GM19455 (cell line): ENCODE data around the gene FZD10.

Experiments
- ATAC-seq: cut with Tn5 transposase; IDR thresholded peaks from one replicate; pipeline ENCODE4 v1.9.1; 2021; ENCODE audit not compliant: unreplicated experiment

The FZD10 gene

DNA sequence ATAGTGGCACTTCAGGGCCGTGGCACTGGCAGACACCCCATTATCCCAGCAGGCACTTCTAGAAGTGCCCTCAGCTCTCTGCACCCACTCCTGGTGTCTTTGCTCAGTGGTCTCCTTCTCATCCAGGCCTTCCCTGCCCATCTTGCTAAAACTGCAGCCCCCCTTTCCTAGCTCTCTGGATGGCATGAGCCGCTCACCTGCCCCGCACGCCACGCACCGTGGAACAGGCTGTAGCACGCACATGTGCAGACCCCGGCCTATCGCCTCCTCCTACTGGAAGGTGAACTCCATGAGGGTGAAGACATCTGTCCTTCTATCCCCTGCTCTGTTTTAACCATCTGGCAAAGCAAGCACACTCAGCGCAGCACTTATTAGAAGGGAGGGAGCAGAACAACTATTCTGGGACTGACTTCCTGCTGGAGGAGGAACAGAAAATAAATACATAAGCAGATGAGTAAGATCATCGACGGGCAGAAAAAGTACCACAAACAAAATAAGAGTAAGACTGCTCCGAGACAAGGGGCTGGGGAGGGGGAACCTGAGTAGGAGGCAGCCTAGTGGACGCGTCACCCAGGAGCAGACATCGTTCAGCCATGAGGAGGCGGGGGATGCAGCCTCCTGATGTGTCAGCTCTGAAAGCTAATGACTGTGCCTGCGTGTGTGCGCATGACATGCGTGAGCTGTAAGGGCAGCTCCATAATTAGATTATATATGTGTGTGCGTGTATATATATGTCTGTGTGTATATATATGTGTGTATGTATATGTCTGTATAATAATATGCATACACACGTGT is 7.8 kb upstream of the FZD10 start:
- ATAC-seq = no peak

DNA sequence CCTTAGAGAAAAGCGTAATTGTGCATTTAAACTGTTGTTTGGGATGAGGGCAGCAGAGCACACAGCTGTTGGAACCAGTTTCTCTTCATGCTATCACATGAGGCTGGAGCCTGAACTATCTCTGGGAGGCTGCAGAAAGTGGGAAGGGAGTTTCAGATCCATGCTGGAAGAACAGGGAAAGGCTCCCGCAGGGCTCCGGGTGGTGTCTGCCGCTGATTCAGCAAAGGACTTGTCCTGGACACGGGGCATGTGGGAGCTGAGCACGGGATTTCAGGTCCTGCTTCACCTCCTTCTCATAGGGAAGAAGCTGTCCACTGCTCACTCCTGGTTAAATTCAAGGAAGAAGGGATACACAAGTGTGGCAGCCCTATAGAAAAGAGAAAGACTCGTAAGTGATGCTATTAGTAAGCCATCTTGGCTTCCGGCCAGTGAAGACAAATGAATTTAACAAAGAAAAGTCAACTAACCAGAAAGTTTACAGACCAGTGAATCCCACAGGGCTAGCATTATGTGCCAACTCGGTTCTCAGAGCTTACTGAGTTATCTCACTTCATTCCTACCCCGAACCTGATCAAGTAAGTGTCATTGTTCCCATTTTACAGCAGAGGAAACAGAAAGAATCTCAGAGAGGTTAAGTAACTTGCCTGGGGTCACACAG is 6.7 kb upstream of the FZD10 start:
- ATAC-seq = no peak

DNA sequence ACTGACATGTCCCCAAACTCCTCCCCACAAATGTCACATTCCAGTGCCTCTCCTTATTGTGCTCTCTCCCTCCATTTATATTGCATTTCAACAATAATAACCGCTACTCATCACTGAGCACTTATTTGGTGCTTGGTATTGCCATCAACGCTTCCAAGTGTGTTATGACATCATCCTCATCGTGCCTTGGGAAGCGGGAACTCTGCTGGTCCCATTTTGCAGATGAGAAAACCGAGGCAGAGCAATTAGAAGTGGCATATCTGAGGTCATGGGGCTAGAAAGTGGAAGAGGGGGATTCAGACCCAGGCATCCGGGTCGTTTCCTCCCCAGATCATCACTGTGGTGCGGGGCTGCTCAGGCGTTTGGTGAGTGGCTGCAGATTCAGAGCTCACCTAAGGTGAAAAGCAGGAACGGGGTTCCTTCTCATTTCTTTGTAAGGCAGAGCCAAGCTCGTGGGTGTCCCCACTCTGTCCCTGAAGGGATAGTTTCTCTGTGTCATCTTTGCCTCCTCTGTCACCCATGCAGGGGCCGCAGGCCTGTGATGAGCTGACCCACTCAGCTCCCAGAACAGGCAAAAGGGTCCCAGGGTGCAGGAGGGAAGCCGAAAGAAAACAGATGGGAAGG is 5.5 kb upstream of the FZD10 start:
- no peak for ATAC-seq

DNA sequence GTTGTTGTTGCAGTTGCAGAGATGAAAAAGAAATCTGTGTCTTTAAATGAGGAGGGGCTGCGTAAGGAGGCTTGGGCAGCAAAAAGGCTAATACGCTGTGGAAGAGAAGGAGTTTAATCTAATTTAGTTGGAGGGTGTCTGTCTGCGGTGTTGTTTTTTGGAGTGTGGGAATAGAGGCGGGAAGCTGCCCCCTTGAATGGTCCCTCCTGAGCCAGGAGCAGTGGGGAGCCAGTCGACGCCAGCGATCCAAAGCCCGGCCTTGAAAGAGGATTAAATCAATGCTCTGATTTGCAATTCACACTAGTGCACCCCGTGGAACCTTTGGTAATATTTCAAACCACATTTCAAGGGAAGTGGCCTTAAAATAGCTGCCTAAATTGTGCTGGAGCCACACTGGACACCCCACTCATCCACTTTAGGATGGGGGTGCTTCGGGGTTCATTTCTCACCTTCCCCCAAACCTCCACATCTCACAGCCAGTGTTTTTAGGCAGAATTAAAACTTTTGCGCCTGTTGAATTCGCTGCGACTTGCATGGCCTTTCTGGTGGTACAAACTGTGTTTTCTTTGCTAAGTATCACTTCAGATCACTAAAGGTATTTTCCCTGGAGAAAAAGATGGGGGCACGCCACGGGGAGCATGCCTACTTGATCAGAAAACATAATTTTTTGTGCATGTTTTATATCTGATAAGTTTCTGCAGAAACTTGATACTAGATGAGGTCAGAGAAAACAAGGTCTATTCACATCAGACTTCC is 4.1 kb upstream of the FZD10 start:
- no peak for ATAC-seq

DNA sequence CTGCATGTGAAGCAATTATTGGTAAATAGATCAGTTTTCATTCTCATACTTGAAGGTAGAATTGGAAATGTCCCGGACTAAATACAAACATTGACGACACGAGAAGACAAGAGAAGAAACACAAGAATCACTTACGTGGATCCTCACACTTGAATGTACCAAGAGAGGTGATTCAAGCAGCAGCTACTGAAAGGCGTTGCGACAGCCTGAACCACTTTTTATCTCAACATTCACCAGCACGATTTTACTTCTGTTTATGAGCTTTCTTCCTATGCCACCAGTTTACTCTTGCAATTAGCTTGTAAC is 3.6 kb upstream of the FZD10 start:
- ATAC-seq = no peak

DNA sequence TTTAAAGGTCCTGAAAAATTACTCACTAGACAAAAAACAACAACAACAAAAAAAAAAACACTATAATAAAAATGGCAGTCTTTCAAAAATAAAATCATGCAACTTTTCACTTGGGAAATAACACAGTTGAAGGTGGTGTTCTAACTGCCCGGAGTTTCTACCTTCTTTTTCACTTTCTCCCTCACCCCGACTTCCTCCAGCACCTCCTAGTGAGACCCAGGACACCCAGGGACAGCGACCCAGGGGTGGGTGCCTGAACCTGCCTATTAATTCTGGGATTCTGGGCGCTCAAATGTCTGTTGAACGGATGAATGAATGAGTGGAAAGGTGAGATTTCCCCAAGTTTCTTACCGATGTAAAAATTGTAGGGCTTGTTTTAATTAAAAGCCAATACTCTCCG is 2.0 kb upstream of the FZD10 start:
- no peak for ATAC-seq

DNA sequence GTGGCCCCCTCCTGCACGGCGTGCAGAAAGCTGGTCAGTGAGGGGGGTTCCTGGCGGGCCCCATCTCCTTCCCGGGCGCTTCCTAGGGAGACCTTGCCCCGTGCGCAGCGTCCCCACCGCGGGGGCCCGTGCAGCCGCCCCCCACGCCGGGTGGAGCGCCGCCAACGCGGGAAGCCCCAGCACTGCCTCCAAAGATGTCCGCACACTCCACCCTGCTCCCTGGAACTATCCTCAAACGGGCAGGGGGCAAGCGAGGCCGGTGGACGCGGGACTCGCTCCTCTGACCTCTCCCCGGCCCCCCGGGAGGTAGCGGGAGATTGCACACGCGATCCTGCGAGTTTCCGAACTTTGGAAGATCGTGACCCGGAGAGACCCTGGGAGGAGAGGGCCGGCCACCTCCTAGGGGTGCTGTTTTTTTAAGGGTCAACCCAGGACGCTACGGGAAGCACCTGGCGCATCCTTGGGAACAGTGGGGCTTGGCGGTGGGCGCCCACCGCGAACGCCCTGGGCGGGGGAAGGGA is 1.5 kb upstream of the FZD10 start:
- no peak for ATAC-seq

DNA sequence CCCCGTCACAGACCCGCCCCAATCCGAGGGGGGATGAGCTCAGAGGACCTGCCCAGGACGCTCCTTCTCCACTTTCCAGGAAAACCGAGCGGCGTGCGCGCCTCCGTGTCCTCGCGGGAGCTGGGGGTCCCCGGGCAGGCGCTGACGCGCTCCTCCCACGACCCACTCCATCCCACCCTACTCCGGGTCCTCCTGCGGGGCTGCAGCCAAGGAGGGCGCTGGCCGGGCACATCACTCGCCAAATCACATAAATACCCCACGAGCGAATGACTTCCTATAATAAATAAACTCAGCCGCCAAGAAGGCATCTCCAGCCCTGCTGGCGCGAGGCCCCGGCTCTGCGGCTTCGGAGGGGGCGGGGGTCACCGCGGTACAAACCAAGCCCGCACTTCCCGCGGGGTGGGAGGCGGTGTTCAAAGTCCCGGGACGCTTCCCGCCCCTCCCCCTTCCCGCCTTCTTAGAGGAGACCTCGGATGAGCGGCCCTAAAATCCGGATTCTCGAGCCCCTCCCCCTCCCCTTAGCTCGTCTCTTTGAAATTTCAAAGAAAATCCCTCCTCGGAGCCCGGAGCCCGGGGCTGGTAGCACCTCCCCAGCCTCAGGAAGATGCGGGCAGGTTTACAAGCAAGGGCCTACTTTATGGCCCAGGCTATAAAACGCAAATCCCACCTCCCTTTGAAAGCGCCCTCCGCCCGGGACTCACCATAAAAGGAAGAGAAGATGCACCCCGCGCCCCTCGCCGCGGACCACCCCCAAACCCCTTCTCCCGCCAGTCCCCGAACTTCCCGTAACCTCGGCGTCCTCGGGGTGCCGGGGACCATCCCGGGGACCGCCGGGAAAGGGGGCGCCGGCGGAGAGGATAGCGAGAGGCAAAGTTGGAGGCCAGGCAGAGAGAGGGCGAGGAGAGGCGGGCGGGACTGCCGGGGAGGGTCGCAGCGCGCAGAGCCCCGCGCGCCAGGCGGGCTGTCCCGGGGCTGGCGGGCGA is 712 bp upstream of the FZD10 start:
- ATAC-seq = no peak

DNA sequence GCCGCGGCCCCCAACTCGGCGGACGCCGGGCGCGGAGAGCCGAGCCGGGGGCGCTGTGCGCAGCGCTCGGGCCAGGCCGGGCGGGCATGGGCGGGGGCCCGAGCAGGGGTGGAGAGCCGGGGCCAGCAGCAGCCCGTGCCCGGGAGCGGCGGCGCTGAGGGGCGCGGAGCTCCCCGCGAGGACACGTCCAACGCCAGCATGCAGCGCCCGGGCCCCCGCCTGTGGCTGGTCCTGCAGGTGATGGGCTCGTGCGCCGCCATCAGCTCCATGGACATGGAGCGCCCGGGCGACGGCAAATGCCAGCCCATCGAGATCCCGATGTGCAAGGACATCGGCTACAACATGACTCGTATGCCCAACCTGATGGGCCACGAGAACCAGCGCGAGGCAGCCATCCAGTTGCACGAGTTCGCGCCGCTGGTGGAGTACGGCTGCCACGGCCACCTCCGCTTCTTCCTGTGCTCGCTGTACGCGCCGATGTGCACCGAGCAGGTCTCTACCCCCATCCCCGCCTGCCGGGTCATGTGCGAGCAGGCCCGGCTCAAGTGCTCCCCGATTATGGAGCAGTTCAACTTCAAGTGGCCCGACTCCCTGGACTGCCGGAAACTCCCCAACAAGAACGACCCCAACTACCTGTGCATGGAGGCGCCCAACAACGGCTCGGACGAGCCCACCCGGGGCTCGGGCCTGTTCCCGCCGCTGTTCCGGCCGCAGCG is 639 bp downstream of the FZD10 start:
- ATAC-seq = no peak

DNA sequence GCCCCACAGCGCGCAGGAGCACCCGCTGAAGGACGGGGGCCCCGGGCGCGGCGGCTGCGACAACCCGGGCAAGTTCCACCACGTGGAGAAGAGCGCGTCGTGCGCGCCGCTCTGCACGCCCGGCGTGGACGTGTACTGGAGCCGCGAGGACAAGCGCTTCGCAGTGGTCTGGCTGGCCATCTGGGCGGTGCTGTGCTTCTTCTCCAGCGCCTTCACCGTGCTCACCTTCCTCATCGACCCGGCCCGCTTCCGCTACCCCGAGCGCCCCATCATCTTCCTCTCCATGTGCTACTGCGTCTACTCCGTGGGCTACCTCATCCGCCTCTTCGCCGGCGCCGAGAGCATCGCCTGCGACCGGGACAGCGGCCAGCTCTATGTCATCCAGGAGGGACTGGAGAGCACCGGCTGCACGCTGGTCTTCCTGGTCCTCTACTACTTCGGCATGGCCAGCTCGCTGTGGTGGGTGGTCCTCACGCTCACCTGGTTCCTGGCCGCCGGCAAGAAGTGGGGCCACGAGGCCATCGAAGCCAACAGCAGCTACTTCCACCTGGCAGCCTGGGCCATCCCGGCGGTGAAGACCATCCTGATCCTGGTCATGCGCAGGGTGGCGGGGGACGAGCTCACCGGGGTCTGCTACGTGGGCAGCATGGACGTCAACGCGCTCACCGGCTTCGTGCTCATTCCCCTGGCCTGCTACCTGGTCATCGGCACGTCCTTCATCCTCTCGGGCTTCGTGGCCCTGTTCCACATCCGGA is 1.4 kb downstream of the FZD10 start:
- ATAC-seq = no peak

DNA sequence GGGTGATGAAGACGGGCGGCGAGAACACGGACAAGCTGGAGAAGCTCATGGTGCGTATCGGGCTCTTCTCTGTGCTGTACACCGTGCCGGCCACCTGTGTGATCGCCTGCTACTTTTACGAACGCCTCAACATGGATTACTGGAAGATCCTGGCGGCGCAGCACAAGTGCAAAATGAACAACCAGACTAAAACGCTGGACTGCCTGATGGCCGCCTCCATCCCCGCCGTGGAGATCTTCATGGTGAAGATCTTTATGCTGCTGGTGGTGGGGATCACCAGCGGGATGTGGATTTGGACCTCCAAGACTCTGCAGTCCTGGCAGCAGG is 1.9 kb downstream of the FZD10 start:
- no peak for ATAC-seq

DNA sequence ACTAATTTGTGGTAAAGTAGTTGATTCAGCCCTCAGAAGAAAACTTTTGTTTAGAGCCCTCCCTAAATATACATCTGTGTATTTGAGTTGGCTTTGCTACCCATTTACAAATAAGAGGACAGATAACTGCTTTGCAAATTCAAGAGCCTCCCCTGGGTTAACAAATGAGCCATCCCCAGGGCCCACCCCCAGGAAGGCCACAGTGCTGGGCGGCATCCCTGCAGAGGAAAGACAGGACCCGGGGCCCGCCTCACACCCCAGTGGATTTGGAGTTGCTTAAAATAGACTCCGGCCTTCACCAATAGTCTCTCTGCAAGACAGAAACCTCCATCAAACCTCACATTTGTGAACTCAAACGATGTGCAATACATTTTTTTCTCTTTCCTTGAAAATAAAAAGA is 2.7 kb downstream of the FZD10 start:
- no peak for ATAC-seq

DNA sequence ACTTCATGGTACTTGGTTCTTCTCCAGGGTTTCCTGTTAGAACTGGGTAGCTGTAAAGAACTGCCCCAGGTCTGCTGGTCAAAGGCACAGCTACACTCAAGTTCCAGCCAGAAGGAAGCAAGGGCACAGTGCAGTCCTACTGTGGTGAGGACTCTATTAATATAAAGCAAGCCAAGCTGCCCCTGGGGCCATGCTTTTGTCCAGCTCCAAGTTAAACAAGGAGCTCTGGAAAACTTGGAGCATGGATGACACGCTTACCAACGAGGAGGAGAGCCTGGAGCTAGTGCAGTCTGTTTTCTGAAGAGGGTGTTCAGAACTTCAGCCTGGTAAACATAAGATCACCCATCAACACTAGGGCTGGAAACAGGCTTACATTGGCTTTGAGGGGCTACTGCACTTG is 4.0 kb downstream of the FZD10 start:
- no peak for ATAC-seq

DNA sequence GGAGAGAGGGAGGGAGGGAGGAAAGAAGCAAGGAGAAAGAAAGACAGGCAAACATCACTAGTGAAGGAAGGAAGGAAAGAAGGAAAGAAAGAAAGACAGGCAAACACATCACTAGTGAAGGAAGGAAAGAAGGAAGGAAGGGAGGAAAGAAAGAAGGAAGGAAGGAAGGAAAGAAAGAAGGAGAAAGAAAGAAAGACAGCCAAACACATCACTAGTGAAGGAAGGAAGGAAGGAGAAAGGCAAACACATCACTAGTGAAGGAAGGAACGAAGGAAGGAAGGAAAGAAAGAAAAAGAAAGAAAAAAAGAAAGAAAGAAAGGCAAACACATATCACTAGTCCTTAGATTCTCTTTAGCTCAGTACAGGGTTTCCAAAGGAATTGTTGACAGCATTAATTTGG is 5.3 kb downstream of the FZD10 start:
- ATAC-seq = no peak

DNA sequence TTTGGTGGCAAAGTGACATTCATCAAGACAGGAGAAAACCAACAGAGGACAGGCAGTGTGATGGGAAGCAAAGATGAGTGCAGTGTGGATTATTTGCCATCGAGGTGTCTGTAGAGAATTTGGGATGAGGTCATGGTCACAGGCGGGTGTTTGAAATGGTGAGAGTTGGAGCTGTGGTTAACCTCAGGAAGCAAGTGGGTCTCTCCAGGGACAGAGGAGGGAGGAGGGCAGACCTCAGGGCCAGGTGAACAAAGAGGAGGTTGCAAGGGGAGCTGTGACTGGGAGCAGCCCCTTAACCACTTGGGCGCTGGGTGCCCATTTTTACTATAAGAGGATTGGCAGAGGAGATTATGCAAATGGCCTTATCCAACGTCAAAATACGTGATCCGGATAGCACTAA is 7.0 kb downstream of the FZD10 start:
- ATAC-seq = no peak

DNA sequence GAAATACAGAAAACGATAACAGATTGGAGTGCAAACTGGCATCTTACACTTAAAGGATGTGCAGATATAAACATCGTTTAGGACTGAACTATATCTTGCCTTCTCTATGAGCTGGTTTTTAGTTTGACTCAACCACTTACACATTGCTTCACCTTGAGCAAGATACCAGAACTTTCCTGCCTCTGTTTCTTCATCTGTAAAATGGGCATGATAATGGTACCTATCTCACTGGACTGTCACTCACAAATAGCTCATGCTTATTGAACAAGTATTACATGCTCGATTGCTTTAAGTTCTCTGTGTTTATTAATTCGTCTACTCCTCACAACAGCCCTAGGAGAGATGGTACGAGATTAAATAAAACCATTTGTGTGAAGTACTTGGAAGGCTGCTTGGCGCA is 7.7 kb downstream of the FZD10 start:
- ATAC-seq = no peak

DNA sequence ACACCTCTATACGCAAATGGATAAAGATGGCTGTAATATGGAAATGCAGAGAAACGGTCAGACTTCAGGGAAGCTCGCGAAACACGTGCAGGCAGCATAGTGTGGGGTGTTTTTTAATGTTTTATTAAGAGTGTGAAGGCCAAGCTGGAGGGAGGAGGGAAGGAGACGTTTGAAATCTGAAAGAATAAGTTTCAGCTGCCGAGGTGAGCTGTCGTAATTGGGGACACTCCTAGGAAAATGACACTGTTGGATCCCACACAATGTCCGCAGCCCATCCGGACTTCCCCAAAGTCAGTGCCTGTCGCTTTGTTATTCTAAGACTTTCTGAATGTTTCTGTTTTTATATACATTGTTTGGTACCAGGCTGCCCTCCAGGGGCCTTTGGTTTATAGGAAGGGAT is 8.3 kb downstream of the FZD10 start:
- ATAC-seq = no peak

DNA sequence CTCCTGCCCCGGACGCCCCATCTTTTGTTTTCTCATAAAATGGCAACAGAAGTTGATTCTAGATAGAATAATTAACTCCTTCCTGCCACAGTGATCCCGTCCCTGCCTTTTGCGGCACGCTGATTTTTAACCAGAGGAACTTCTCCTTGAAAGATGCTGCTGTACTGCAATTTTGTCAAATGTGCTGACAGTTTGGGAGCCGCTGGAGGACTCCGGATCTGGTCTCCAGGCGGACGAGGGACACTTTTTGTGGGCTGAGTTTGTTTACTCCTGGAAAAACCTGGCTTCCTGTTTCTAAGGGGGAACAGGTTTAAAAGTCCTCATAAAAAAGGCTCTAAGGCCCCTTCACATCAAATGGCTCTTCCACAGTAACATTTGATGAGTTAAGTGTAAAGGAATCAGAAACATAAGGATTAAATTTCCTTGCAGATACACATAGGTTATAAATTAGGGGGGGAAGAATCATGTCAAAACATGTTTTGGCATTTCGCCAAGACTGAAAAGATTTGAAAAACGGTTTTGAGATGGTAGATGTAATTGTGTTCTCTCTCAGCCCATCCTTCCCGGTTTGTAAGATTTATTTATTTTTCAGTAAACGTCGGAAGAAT is 15.5 kb downstream of the FZD10 start:
- ATAC-seq = no peak

DNA sequence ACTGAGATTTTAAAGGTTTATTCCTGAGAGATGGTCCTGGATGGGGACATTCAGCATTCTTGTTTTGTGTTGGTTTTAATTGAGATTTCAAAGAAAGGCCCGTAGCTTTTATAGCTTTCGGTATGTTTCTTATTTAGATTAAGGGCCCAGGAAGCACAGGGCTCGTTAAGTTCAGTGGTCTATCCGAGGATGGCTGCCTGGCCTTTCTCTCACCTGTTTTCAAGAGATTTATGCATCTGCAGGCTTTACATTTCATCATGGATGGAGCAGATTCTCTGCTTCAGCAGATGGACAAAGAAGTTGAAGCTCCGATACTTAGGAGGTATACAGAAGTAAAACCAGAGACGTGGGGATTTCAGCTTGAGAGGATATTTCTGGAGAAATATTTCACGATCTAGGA is 16.0 kb downstream of the FZD10 start:
- ATAC-seq = no peak
